Osteocyte (in vitro differentiated cells): ENCODE measurements around the gene HOXC9. TPM values are rescaled to one million over a fixed set of nuclear protein-coding genes. Genes with fewer than 3 reads are reported as not detected.

Experiments used
- DNase-seq: peaks from one replicate; pipeline ENCODE4 v3.0.0; 2021; ENCODE audit warnings: mixed read lengths; ENCODE audit not compliant: unreplicated experiment; ENCODE audit errors: extremely low spot score
- H3K27ac Mint-ChIP-seq: one replicate; pipeline ENCODE4 v1.8.0; 2021; ENCODE audit warnings: mild to moderate bottlenecking, mixed read lengths; ENCODE audit not compliant: unreplicated experiment
- H3K27me3 Mint-ChIP-seq: one replicate; pipeline ENCODE4 v1.8.0; 2021; ENCODE audit warnings: mixed read lengths; ENCODE audit not compliant: unreplicated experiment
- H3K36me3 Mint-ChIP-seq: one replicate; pipeline ENCODE4 v1.8.0; 2021; ENCODE audit warnings: mixed read lengths; ENCODE audit not compliant: unreplicated experiment
- H3K4me1 Mint-ChIP-seq: one replicate; pipeline ENCODE4 v1.8.0; 2021; ENCODE audit warnings: mixed read lengths; ENCODE audit not compliant: unreplicated experiment
- H3K4me3 Mint-ChIP-seq: one replicate; pipeline ENCODE4 v1.8.0; 2021; ENCODE audit warnings: mild to moderate bottlenecking, moderate library complexity, mixed read lengths; ENCODE audit not compliant: unreplicated experiment
- H3K9me3 Mint-ChIP-seq: one replicate; pipeline ENCODE4 v1.8.0; 2021; ENCODE audit warnings: mixed read lengths; ENCODE audit not compliant: unreplicated experiment
- total RNA-seq: library from RNA; stranded (reverse); gene quantifications from 2 replicates; pipeline ENCODE4 v1.2.1, GENCODE V29; 2021
- TF ChIP-seq, protein P1 (sequence below): fragments of 200-600 bp; sonication (generic); IDR thresholded peaks from 2 replicates; pipeline ENCODE4 v1.5.0; 2021; ENCODE audit warnings: antibody characterized with exemption, mild to moderate bottlenecking, moderate library complexity

HOXC9 gene
- total RNA-seq, 1 donor from 2014 or later: not detected

DNA sequence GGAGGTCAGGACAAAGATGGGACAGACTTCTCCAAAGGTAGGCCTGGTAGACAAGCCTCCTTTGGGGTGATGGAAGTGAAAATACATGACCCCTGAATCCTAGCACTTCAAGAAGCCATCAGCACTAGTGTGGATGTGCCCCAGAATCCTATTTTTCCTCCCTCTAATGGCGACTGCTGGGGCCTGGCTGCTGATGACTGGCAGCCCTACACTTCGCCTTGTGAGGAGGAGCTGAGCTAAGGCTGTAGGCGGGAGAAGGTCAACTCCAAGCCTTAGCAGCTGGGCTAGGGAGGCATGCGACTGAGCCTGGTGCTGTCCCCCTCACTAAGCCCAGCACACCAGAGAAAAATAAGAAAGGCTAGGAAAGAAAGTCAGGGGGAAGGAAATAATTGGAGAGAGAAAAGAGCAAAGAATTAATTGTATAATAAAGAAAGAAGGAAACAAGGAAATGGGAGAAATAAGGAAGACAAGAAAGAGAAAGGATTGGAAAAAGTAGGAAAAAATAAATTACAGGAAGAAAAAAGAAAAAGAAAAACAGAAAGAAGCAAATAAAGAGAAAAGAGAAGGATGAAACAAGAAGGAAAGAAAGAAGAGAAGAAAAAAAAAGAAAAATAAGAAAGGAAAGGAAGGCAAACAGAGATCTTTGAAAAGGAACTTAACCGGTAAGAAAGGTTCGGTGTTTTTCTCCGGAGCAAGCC is 19.7 kb upstream of the HOXC9 start:
- H3K4me3 Mint-ChIP-seq: no peak overlapping the region
- TF ChIP-seq, protein P1, sequence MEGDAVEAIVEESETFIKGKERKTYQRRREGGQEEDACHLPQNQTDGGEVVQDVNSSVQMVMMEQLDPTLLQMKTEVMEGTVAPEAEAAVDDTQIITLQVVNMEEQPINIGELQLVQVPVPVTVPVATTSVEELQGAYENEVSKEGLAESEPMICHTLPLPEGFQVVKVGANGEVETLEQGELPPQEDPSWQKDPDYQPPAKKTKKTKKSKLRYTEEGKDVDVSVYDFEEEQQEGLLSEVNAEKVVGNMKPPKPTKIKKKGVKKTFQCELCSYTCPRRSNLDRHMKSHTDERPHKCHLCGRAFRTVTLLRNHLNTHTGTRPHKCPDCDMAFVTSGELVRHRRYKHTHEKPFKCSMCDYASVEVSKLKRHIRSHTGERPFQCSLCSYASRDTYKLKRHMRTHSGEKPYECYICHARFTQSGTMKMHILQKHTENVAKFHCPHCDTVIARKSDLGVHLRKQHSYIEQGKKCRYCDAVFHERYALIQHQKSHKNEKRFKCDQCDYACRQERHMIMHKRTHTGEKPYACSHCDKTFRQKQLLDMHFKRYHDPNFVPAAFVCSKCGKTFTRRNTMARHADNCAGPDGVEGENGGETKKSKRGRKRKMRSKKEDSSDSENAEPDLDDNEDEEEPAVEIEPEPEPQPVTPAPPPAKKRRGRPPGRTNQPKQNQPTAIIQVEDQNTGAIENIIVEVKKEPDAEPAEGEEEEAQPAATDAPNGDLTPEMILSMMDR: no peak
- DNase-seq: no peak
- no peaks in the 10 kb centered on the region for H3K36me3 Mint-ChIP-seq
- peaks cover 9% of the 10 kb centered on the region for H3K4me1 Mint-ChIP-seq
- no peak overlapping the region for H3K27ac Mint-ChIP-seq
- H3K9me3 Mint-ChIP-seq: no peaks in the 10 kb centered on the region
- peaks cover 97% of the 10 kb centered on the region for H3K27me3 Mint-ChIP-seq

DNA sequence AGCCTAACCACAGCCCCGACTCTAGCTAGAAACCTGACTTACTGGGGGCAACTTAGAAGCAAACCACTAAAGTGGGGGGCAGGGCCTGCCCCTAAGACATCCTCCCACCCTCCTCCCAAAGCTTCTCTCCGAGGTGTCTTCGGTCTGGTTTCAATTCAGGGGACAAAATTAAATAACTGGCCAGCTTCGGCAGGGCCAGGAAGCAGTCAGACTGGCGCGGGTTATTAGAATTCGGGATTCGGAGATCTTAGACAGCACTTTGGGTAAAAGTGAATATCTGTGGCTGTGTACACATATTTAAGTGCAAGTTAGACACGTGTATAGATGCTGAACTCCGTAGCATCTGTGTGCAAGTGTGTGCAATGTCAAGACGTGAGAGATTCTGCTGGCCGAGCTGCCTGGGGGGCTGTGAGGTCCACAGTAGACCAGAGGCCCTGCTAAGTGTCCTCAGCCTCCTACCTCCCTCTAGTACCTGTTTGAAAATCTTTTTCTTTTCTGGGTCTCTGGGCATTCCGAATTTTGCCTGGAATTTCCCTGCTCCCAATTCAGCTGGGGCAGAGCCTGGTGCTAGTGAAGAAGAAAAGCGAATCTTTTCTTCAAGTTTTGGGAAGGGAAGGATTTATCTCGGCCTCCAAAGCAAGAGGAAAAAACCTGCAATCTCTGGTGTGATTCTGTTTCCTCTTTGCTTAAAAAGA is 19.0 kb upstream of the HOXC9 start:
- DNase-seq: no peak
- TF ChIP-seq, protein P1: no peak
- no peak overlapping the region for H3K27ac Mint-ChIP-seq
- no peak overlapping the region for H3K4me3 Mint-ChIP-seq
- H3K9me3 Mint-ChIP-seq: no peaks in the 10 kb centered on the region
- peaks cover 96% of the 10 kb centered on the region for H3K27me3 Mint-ChIP-seq
- no peaks in the 10 kb centered on the region for H3K36me3 Mint-ChIP-seq
- peaks cover 8% of the 10 kb centered on the region for H3K4me1 Mint-ChIP-seq

DNA sequence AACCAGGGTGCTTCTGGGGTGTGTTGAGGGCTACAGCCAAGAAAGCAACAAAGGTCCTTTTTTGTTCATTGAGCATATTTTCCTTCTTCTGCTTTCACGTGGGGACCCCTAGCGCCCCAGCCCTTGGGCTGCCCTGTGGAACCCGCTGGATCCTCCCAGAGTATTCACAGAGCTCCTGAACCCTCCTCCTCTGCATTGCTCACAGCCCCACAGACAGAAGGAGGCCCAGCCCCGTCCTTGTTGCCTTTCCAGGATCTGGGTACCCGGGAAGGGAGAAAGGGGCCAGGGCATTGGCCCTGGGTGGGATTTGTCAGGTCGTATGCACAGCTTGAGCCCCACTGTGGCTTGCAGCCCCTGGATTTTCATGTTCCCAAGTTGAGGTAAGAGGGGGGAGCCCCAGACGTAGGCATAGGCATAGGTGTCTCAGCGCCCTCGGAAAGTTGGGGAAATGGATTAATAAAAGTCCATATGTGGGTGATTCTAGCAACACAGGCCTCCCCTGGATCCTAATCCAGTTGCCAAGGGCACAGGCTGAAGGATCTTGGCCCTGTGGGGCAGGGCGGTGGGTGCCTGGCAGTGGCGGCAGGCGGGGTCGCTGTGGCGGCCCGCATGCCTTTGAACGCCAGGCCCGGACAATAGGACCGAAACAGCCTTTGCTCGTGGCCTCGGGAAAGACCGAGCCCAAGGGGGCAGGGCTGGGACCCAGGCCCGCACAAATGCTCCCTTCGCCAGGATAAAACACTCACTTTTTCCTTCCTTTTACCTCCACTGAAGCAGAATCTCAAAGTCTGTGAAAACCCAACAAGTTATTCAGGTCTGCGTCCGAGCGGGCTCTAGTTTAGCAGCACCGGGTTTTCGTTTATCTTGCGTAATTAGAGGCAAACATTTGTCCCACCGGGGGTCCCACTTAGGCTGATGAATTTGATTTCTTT is 18.1 kb upstream of the HOXC9 start:
- Mint-ChIP-seq H3K4me1 (peaks cover 11% of the 10 kb centered on the region), H3K4me3 (no peak overlapping the region), H3K27me3 (peaks cover 95% of the 10 kb centered on the region)

DNA sequence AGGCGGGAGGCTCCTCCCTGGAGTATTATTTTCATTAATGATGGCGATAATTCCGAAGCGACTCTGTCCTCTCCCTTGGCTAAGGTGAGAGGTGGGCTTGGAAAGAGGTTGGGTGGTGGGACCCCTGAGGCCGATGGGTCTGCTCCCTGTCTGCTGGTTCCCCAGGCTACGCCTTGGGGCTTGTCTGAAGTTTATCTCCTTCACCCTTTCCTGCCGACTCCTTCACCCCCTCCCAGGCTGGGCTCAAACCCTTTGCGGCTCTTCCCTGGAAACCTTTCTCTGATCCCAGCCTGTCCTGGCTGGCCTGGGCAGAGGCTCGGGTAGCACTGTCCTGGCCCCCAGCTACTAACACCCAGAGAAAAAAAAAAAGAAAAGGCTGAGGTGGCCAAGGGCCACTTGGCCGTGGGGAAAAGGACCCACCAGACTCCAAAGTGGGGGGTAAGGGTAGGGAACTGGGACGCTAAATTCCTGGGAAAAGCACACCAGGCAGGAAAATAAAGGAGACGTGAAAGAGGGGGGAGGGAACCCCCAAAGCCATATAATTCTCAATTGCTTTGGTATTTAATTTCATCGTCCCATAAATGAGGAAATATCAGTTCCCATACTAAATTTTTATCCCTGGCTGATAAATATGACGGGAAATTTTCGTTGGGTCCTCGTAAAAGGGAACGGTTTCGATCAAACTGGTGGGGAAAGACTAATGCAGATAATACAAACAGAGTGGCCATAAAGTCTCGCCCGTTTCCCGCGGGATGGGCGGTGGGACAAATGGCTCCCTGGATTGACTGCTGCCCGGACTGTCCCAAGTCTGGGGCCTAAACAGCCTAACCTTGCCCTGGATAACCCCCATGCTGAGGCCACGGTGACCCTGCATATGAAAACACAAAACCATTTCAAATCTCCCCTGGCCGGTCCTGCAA is 17.1 kb upstream of the HOXC9 start:
- H3K36me3 Mint-ChIP-seq: no peaks in the 10 kb centered on the region
- H3K27me3 Mint-ChIP-seq: peaks cover 95% of the 10 kb centered on the region
- no peak overlapping the region for H3K27ac Mint-ChIP-seq
- no peak for DNase-seq
- no peak overlapping the region for H3K4me3 Mint-ChIP-seq
- TF ChIP-seq, protein P1: no peak
- no peaks in the 10 kb centered on the region for H3K9me3 Mint-ChIP-seq
- H3K4me1 Mint-ChIP-seq: peaks cover 11% of the 10 kb centered on the region

More for the DNA sequence above, 18.1 kb upstream of the HOXC9 start:
- no peaks in the 10 kb centered on the region for H3K9me3 Mint-ChIP-seq
- TF ChIP-seq, protein P1: no peak
- DNase-seq: no peak
- H3K36me3 Mint-ChIP-seq: no peaks in the 10 kb centered on the region
- no peak overlapping the region for H3K27ac Mint-ChIP-seq
